Measurements from ENCODE around the gene GPBP1.
"Not testable (repeated sequence)": the region's sequence is repeated elsewhere in the genome, so short reads cannot be mapped to it uniquely, and the experiment has no call there.

The GPBP1 gene

DNA sequence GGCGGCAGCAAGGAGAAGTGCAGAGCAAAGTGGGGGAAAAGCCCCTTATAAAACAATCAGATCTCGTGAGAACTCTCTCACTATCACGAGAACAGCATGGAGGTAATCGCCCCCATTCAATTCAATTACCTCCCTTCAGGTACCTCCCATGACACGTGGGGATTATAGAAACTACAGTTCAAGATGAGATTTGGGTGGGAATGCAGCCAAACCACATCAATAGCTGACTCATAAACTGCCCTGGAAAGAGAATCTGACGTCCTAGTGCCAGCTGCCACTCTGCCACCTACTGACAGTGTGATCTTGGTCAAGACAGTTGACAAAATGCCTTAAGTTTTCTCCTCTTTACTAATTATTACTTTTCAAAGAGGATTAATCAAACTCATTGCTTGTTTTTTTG, 128.3 kb downstream of the GPBP1 start:
- FAIRE-seq (no peak), DNase-seq (ENCODE audit: insufficient read length, low spot score) (no peak)
- TF ChIP-seq POLR2A (IDR thresholded peaks at IDR 0.05; ENCODE audit: low read depth, low read length) = no peak

- no peak for TF ChIP-seq POLR2A (IDR thresholded peaks at IDR 0.05; ENCODE audit: low read depth, low read length)
- DNase-seq (ENCODE audit: insufficient read length, low spot score) (no peak), FAIRE-seq (no peak)
These were observed 128.8 kb downstream of the GPBP1 start for GRCh38 chr5:57302643-57303042.

- DNase-seq (ENCODE audit: insufficient read length, low spot score) (no peak), FAIRE-seq (no peak)
- TF ChIP-seq POLR2A (IDR thresholded peaks at IDR 0.05; ENCODE audit: low read depth, low read length) = no peak
These were observed 130.1 kb downstream of the GPBP1 start for GRCh38 chr5:57303985-57304384.

DNA sequence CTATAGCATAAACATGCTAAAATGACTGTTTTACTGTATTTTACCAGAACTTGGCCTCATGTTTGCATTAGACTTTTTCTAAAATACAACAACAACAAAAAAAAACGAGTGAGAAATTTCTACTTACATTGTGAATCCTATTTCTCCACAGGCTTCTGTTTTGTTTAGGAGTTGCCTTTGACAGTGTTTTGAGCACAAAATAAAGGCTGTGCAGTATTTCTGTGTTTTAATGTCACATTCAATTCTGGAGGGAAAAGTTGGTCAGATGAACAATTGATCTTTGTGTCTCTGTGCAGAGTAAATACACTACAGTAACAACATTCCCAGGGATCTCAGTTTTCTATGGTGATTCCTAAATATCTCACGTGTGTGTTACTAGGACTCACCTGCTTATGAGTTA, 131.1 kb downstream of the GPBP1 start:
- FAIRE-seq = no peak
- DNase-seq (ENCODE audit: insufficient read length, low spot score) = no peak
- TF ChIP-seq POLR2A (IDR thresholded peaks at IDR 0.05; ENCODE audit: low read depth, low read length) = no peak

DNA sequence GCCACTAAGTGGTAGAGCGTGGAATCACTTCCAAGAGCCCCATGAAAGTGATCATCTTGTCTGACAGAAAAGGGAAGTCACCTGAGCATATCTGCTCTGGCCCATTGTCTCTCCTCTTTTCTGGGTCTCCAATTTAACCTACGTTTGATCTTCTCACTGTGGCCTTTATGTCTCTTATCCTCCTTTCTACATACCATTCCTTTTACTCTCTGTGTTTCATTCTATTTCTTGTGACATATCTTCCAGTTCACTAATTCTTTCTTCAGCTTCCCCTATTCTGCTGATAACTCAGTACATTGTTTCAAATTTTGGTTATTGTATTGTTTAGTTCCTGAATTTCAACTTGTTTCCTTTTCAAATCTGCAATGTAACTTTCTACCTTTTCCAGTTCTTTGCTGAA, 132.5 kb downstream of the GPBP1 start:
- FAIRE-seq (no peak), DNase-seq (ENCODE audit: insufficient read length, low spot score) (no peak)
- TF ChIP-seq POLR2A (IDR thresholded peaks at IDR 0.05; ENCODE audit: low read depth, low read length) = no peak

- no peak for FAIRE-seq
- no peak for TF ChIP-seq POLR2A (IDR thresholded peaks at IDR 0.05; ENCODE audit: low read depth, low read length)
- no peak for DNase-seq (ENCODE audit: insufficient read length, low spot score)
These were observed 133.7 kb downstream of the GPBP1 start for GRCh38 chr5:57307516-57307915.

GRCh38 chr5:57309022-57309421, 135.2 kb downstream of the GPBP1 start:
- not testable (repeated sequence) for DNase-seq (ENCODE audit: insufficient read length, low spot score); FAIRE-seq

DNA sequence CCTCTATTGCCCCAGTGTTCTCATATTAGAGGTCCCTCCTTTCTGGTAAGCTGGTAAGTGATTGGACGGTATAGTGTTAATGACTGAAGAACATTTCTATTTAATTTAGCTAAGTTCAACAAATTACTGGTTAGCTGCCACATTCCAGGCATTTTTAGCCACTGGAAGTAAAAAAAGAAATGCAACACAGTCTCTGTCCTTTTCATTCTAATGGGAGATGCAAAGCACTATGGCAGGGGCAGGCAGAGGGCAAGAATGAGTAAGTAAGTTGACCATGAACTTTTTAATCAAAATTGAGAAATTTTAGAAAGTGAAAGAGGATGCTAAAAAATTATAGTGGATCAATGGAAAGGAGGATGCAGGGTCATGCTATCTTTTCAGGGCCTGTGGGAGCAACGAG, 137.4 kb downstream of the GPBP1 start:
- no peak for FAIRE-seq
- no peak for TF ChIP-seq POLR2A (IDR thresholded peaks at IDR 0.05; ENCODE audit: low read depth, low read length)
- DNase-seq (ENCODE audit: insufficient read length, low spot score) = no peak

DNA sequence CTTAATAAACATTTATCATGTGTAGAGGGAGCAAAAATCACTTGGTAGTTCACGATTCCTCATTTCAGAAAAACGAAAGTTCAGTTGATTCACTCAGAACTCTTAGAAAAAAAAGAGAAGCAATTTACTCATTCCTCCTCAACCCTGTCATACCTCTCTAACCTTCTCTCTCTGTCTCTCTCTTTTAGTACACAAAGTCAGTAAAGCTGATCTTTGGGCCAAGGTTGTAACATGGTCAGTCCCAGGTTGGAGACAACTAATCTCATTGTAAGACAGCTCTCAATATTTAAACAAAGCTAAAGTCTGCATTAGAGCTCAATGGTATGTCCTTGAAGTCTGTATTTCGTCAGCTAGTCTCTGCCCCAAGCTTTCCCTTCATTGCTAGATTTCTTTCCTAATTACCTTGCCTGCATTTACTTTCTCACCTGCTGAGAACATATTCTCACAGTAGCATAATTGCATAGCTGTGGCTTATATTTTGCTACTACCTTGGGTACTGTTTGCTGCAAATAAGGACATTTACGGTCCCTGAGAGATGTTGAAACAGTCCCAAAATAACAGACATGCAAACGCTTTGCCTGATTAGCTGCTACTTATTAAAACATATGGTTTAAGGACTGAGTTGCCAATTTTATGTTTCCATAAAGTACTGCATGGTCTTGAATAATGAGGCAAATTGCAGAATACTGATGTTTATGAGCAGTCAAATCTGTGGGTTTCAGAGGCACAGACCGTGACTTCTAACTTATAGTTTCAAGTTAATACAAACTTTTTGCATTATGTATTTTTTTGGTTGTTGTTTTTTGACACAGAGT, 138.3 kb downstream of the GPBP1 start:
- FAIRE-seq (no peak), DNase-seq (ENCODE audit: insufficient read length, low spot score) (no peak)
- no peak for TF ChIP-seq POLR2A (IDR thresholded peaks at IDR 0.05; ENCODE audit: low read depth, low read length)

GRCh38 chr5:57313716-57314115, 139.9 kb downstream of the GPBP1 start:
- no peak for TF ChIP-seq POLR2A (IDR thresholded peaks at IDR 0.05; ENCODE audit: low read depth, low read length)
- DNase-seq (ENCODE audit: insufficient read length, low spot score) (no peak), FAIRE-seq (no peak)
